Upper lobe of right lung (tissue), 1 donor: ENCODE measurements around the gene PIK3R4. TPM values are rescaled to one million over a fixed set of nuclear protein-coding genes. Genes with fewer than 3 reads are reported as not detected.

Experiments used
- ATAC-seq: fragments of 200-7000 bp; cut with Tn5 transposase; one replicate; pipeline ENCODE4 v1.9.1; 2020; ENCODE audit warnings: mild to moderate bottlenecking, moderate library complexity
- DNase-seq: peaks from one replicate; pipeline ENCODE4 v3.0.0-alpha.2; 2020
- H3K27ac ChIP-seq: fragments of 200-600 bp; one replicate; pipeline ENCODE4 v1.8.0; 2022
- H3K27me3 ChIP-seq: fragments of 200-600 bp; one replicate; pipeline ENCODE4 v1.8.0; 2022; ENCODE audit warnings: mild to moderate bottlenecking
- H3K36me3 ChIP-seq: fragments of 200-600 bp; one replicate; pipeline ENCODE4 v1.8.0; 2022
- H3K4me1 ChIP-seq: fragments of 200-600 bp; one replicate; pipeline ENCODE4 v1.8.0; 2022
- H3K4me3 ChIP-seq: fragments of 200-600 bp; one replicate; pipeline ENCODE4 v1.8.0; 2022; ENCODE audit warnings: mild to moderate bottlenecking
- H3K9me3 ChIP-seq: fragments of 200-600 bp; one replicate; pipeline ENCODE4 v1.8.0; 2022
- intact Hi-C: fragments of 100-400 bp; cut with DNase I; formaldehyde crosslinking; loops from one replicate; pipeline ENCODE4 v1.11.0; 2022
- total RNA-seq: library from RNA; stranded (reverse); fragmentation: NEBNext Ultra II Directional; extraction: Animal tissue kit (Norgen Biotek cat#: 25700); gene quantifications from one replicate; pipeline ENCODE4 v1.2.1, GENCODE V29; 2021
- TF ChIP-seq, protein P1 (sequence below): fragments of 200-600 bp; IDR thresholded peaks from one replicate; pipeline ENCODE4 v1.8.0; 2022; ENCODE audit warnings: antibody characterized with exemption
- donor health status: DM: no; HTN: yes; CAD: no; lungs with severe emphysema.

Gene PIK3R4
- total RNA-seq, 1 donor from 2014 or later = 32.2 TPM

- TF ChIP-seq, protein P1, sequence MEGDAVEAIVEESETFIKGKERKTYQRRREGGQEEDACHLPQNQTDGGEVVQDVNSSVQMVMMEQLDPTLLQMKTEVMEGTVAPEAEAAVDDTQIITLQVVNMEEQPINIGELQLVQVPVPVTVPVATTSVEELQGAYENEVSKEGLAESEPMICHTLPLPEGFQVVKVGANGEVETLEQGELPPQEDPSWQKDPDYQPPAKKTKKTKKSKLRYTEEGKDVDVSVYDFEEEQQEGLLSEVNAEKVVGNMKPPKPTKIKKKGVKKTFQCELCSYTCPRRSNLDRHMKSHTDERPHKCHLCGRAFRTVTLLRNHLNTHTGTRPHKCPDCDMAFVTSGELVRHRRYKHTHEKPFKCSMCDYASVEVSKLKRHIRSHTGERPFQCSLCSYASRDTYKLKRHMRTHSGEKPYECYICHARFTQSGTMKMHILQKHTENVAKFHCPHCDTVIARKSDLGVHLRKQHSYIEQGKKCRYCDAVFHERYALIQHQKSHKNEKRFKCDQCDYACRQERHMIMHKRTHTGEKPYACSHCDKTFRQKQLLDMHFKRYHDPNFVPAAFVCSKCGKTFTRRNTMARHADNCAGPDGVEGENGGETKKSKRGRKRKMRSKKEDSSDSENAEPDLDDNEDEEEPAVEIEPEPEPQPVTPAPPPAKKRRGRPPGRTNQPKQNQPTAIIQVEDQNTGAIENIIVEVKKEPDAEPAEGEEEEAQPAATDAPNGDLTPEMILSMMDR = no peak
- H3K9me3 ChIP-seq = no peaks in the 10 kb centered on the region
- intact Hi-C loops = no loop called here
- no peak overlapping the region for H3K27ac ChIP-seq
- H3K27me3 ChIP-seq = no peaks in the 10 kb centered on the region
- H3K4me3 ChIP-seq = no peak overlapping the region
- H3K36me3 ChIP-seq = peaks cover 29% of the 10 kb centered on the region
- ATAC-seq (no peak), DNase-seq (no peak)
- H3K4me1 ChIP-seq = peaks cover 31% of the 10 kb centered on the region
Measured at GRCh38 chr3:130739848-130740247, 6.8 kb downstream of the PIK3R4 start.

- intact Hi-C loops = no loop called here
- ATAC-seq (no peak), DNase-seq (no peak)
- Histone ChIP-seq H3K36me3 (peaks cover 25% of the 10 kb centered on the region), H3K4me3 (no peak overlapping the region), H3K27ac (no peak overlapping the region), H3K27me3 (no peaks in the 10 kb centered on the region), H3K9me3 (no peaks in the 10 kb centered on the region), H3K4me1 (peaks cover 19% of the 10 kb centered on the region)
- TF ChIP-seq, protein P1 = no peak
Measured at GRCh38 chr3:130738241-130738640, 8.4 kb downstream of the PIK3R4 start.

- intact Hi-C loops = no loop called here
- Histone ChIP-seq H3K27ac (no peak overlapping the region), H3K27me3 (no peaks in the 10 kb centered on the region), H3K9me3 (no peaks in the 10 kb centered on the region), H3K4me1 (peaks cover 15% of the 10 kb centered on the region), H3K4me3 (no peak overlapping the region), H3K36me3 (peaks cover 25% of the 10 kb centered on the region)
- no peak for DNase-seq
- ATAC-seq = no peak
- TF ChIP-seq, protein P1 = no peak
Measured at GRCh38 chr3:130737622-130738021, 9.0 kb downstream of the PIK3R4 start.

- DNase-seq (no peak), ATAC-seq (no peak)
- no peaks in the 10 kb centered on the region for H3K27me3 ChIP-seq
- no peaks in the 10 kb centered on the region for H3K4me1 ChIP-seq
- TF ChIP-seq, protein P1 = no peak
- no peaks in the 10 kb centered on the region for H3K9me3 ChIP-seq
- H3K27ac ChIP-seq = no peak overlapping the region
- intact Hi-C loops = no loop called here
- no peak overlapping the region for H3K4me3 ChIP-seq
- H3K36me3 ChIP-seq = peaks cover 25% of the 10 kb centered on the region
Measured at GRCh38 chr3:130733236-130733875, 13.3 kb downstream of the PIK3R4 start.

DNA sequence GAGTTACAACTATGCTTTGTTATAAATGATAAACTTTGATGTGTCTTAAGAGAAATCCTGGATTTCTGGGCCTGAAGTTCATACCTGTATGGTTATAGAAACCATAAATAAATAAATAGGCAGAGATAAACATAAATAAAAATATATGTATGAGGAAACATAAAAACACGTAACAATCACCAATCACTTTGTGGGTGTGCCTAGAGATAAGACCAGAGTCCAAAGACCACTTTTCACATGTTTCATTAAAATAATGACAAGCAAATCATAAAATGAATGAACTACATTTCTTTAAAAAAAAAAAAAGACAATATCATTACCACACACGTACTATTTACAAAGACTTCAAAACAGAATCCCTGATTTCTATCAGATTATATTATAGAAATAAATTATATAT lies 14.1 kb downstream of the PIK3R4 start:
- intact Hi-C loops = no loop called here
- ATAC-seq (no peak), DNase-seq (no peak)
- Histone ChIP-seq H3K36me3 (peaks cover 25% of the 10 kb centered on the region), H3K9me3 (no peaks in the 10 kb centered on the region), H3K4me1 (no peaks in the 10 kb centered on the region), H3K27ac (no peak overlapping the region), H3K4me3 (no peak overlapping the region), H3K27me3 (no peaks in the 10 kb centered on the region)
- TF ChIP-seq, protein P1 = no peak

GRCh38 chr3:130731817-130732216 lies 14.8 kb downstream of the PIK3R4 start:
- intact Hi-C loops = no loop called here
- TF ChIP-seq, protein P1 = no peak
- no peaks in the 10 kb centered on the region for H3K9me3 ChIP-seq
- H3K4me3 ChIP-seq = no peak overlapping the region
- no peaks in the 10 kb centered on the region for H3K4me1 ChIP-seq
- no peaks in the 10 kb centered on the region for H3K27me3 ChIP-seq
- peaks cover 25% of the 10 kb centered on the region for H3K36me3 ChIP-seq
- no peak overlapping the region for H3K27ac ChIP-seq
- no peak for DNase-seq
- ATAC-seq = no peak
